Fibroblast of skin of left quadriceps (primary cell): ENCODE data around the gene CACNG7.
"Not testable (repeated sequence)": the region's sequence is repeated elsewhere in the genome, so short reads cannot be mapped to it uniquely, and the experiment has no call there.

Experiments
- DNase-seq, 2 experiments: peaks; one replicate each; pipeline ENCODE4 v3.0.0-alpha.2; 2013; ENCODE audit warnings: low read depth in 2 of 2

The CACNG7 gene

GRCh38 chr19:53905787-53906186 lies 3.3 kb upstream of the CACNG7 start:
- no peak for DNase-seq

DNA sequence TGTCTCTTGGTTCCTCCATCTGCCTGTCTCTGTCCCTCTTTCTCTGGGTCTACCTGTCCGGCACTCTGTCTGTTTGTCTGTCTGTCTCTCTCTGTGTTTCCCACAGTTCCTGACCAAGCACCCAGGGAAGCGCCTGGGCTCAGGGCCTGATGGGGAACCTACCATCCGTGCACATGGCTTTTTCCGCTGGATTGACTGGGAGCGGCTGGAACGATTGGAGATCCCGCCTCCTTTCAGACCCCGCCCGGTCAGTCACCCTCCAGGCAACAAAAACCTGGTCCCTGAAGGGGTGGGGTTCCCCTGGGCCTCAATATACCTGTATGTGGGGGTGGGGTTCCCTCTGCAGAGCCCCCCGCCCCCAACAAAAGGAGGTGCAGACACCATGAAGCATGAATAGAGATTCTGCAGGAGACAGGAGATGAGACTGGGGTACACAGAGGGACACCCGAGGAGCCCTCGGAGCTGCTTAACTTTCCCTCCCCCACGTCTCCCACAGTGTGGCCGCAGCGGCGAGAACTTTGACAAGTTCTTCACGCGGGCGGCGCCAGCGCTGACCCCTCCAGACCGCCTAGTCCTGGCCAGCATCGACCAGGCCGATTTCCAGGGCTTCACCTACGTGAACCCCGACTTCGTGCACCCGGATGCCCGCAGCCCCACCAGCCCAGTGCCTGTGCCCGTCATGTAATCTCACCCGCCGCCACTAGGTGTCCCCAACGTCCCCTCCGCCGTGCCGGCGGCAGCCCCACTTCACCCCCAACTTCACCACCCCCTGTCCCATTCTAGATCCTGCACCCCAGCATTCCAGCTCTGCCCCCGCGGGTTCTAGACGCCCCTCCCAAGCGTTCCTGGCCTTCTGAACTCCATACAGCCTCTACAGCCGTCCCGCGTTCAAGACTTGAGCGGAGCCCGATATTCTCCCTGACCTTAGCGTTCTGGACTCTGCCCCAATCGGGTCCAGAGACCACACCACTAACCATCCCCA lies 2.6 kb upstream of the CACNG7 start:
- no peak for DNase-seq

- no peak for DNase-seq
These were observed 1.9 kb upstream of the CACNG7 start for GRCh38 chr19:53907193-53907581.

GRCh38 chr19:53907690-53908089 lies 1.4 kb upstream of the CACNG7 start:
- no peak for DNase-seq

DNA sequence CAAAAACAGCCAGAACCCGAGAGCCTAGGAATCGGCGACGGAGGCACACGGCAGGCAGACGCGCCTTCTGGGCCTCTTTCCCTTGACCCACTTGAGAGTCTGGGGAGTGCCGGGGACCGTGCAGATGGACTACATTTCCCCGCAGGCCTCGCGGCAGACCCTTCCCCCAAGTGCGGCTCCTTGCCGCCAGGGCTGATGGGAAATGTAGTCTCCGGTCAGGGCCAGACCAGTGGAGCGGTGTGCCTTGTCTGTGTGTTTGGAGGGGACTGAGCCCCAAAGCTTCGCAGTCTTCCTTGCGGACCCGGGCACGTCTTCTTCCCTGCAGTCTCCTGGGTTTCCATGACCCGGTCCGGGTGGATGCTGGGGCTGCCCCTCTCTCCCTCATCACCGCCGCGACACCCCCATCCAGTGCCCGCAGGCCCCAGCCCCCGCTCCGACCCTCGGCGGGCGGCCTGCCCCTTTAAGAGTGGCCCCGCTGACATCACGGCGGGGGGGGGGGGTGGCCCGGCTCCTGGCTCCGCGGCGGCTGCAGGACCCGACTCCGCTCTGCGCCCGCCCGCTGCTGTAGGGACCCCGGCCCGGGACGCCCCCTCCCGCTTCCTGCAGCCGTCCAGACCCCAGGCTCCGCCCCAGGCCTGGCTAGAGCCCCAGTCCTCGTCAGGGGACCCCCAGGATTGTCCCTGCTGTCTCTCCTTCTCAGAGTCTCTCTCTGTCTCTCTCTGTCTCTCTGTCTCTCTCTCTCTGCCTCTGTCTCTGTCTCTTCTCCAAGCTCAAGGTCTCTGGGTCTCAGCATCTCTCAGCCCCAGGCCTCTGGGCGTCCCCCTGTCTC lies 758 bp upstream of the CACNG7 start:
- peak in 1 of 2 experiments; percentile 24 for DNase-seq

DNA sequence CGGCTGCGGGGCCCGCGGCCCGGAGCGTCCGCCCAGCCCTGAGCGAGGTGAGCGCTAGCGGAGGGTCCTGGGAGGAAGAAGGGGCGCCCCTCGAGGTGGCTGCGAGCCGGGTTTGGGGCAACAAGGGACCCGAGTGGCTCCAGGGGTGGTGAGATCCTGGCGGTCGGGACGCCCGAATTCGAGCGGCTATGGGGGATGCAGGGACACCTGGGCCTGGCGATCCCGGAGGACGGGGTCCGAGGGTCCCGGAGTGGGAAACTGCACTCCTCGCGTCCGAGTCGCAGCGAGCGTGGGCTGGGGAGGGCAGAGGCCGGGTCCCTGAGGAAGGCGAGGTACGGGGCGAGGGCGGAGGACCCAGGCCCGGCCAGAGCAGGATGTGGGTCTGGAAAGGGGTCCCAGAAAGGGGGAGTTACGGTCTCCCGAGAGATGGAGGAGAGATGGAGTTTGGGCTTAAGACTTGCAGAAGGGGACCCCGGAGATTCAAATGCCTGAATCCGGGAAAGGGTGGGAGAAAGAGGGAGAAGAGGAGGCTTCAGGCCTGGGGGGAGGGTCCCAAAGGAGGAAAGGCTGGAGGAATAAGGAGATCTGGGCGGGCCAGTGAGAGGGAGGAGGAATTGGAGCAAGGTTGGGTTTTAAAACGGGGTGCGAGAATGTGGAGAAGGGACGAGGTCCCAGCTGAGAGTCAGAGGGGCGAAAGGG lies 542 bp downstream of the CACNG7 start:
- DNase-seq = no peak

GRCh38 chr19:53910170-53910518 lies 1.1 kb downstream of the CACNG7 start:
- no peak for DNase-seq

DNA sequence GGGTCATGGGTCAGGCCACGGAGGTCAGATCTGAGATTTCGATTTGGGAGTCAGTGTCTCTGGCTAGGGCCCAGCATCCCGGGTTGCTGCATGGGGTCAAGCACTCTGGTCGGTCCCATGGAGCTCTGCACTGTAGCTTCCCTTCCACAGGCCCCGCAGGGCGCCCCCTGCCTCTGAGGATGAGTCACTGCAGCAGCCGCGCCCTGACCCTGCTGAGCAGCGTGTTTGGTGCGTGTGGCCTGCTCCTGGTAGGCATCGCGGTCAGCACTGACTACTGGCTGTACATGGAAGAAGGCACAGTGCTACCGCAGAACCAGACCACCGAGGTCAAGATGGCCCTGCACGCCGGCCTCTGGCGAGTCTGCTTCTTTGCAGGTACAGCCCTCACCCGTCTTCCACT lies 3.6 kb downstream of the CACNG7 start:
- no peak for DNase-seq

DNA sequence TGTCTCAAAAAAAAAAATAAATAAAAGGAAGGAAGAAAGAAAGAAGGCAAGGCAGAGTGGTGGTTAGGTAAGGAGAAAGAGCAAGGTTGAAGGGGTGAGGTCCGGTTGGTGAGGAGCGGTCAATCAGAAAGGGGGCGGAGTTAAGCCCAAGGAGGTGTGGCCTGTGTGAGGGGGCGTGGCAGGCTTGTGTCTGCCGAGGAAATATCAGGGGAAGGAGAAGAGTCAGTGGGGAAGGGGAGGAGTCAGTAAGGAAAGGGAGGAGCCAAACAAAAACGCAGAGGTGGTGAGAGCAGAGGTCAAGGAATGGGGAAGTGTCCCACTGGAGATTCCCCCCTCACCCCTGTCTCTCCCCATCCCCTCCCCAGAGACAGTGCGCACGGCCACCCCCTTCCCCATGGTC lies 5.9 kb downstream of the CACNG7 start:
- DNase-seq = no peak

- no peak for DNase-seq
These were observed 6.9 kb downstream of the CACNG7 start for GRCh38 chr19:53916004-53916403.

GRCh38 chr19:53917356-53917755 lies 8.3 kb downstream of the CACNG7 start:
- DNase-seq = no peak

DNA sequence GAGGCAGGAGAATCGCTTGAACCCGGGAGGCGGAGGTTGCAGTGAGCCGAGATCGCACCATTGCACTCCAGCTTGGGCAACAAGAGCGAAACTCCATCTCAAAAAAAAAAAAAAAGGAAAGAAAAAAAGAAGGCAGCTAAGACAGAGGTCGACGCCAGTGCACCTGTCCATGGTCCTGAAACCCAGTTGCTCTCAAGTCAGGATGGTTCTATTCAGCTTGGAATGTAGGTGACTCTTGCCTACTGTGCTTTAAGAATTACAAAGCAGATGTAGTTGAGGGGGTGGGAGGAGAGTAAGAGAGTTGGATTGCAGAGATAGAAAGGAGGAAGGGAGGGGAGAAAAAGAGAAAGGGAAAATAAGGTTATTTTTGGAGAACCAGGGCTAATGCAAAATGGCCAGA lies 18.7 kb downstream of the CACNG7 start:
- no peak for DNase-seq

GRCh38 chr19:53936029-53936428 lies 27.0 kb downstream of the CACNG7 start:
- DNase-seq = no peak

- DNase-seq = no peak
These were observed 33.1 kb downstream of the CACNG7 start for GRCh38 chr19:53942001-53942786.

DNA sequence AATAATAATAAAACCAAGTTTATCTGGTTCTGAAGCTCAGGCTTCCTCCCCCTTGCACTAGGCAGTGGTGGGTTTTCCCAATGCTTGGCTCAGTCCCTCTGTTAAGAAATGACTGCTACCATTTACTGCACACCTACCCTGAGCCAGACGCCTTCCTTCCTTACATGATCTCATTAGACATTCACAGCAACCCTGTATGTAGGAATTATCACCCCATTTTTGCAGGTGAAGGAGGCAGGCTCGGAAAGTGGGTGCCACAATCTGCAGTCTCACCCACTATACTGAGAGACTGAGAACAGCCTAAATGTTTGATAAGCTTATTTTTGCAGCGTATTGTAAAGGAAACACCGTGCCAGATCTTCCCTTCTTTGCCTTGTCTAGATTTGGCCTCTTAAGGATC lies 35.3 kb downstream of the CACNG7 start:
- DNase-seq = no peak

DNA sequence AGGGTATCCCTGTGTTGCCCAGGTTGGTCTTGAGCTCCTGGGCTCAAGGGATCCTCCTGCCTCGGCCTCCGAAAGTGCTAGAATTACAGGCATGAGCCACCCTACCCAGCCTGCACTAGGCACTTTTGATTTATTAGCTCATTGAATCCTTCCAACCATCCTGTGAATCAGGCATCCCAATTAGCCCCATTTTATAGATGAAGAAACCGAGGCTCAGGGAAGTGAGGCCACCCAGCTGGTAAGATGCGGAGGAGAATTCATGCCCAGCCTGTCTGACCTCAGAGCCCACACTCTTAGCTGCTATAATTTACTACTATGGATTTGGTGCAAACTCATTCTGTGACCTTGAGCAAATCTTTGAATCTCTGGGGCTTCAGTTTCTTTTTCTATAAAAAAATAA lies 35.9 kb downstream of the CACNG7 start:
- no peak for DNase-seq

- DNase-seq = no peak
These were observed 36.4 kb downstream of the CACNG7 start for GRCh38 chr19:53945441-53945840.

GRCh38 chr19:53945998-53946397 lies 36.9 kb downstream of the CACNG7 start:
- no peak for DNase-seq

DNA sequence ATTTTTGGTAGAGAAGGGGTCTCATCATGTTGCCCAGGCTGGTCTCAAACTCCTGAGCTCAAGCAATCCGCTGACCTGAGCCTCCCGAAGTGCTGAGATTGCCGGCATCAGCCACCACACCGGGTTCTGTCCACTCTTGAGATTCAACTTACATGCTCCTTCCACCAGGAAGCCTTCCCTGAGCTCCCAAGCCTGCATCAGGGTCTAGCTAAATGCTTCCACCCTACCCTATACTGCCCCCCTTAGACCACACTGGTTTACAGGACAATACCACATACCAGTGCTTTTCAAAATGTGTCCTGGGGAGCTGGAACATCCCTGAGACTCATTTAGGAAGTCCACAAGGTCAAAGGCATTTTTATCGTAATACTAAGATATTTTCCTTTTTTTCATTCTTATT lies 38.5 kb downstream of the CACNG7 start:
- DNase-seq = no peak

GRCh38 chr19:53948611-53949010 lies 39.5 kb downstream of the CACNG7 start:
- not testable (repeated sequence) for DNase-seq

- DNase-seq = no peak
These were observed 42.4 kb downstream of the CACNG7 start for GRCh38 chr19:53951436-53951835.
